GM12801 (cell line): ENCODE measurements around the gene CES3.

Experiments
- CTCF ChIP-seq: IDR thresholded peaks from one replicate; pipeline ENCODE4 v1.5.1; 2011; ENCODE audit warnings: control low read depth; ENCODE audit not compliant: insufficient read length; ENCODE audit errors: extremely low read depth

CES3 gene

GRCh38 chr16:66921729-66922450, 39.2 kb upstream of the CES3 start:
- TF ChIP-seq CTCF = no peak

GRCh38 chr16:66923247-66923731, 37.8 kb upstream of the CES3 start:
- TF ChIP-seq CTCF = no peak

- TF ChIP-seq CTCF = no peak
Observed at GRCh38 chr16:66923866-66924265, 37.2 kb upstream of the CES3 start.

GRCh38 chr16:66924527-66925321, 36.3 kb upstream of the CES3 start:
- no peak for TF ChIP-seq CTCF

- TF ChIP-seq CTCF = no peak
Observed at GRCh38 chr16:66925322-66925840, 35.7 kb upstream of the CES3 start, which contains the start of gene RRAD. TSS of gene RRAD (minus strand) at chr16:66925535. CDS start at chr16:66925179, 356 bp downstream.

- TF ChIP-seq CTCF = no peak
Observed at GRCh38 chr16:66926171-66926947, 34.7 kb upstream of the CES3 start.
